Esophagus squamous epithelium (tissue), 4 donors: ENCODE measurements around the gene FAM120AOS.

Source experiments
- CTCF ChIP-seq, 6 experiments: fragments of 450-650 bp in 4 of 6; fragments of 200-600 bp in 2 of 6; sonication (generic) in 2 of 6; IDR thresholded peaks; one replicate each; pipeline ENCODE4 v1.5.1; 2016 to 2019; ENCODE audit warnings: antibody characterized with exemption in 6 of 6, mild to moderate bottlenecking in 4 of 6, moderate library complexity in 4 of 6
- POLR2A ChIP-seq, 4 donors: fragments of 450-650 bp; IDR thresholded peaks; one replicate each; pipeline ENCODE4 v1.6.1; 2017; ENCODE audit warnings: antibody characterized with exemption in 4 of 4, mild to moderate bottlenecking in 4 of 4, moderate library complexity in 3 of 4

GRCh38 chr9:93446073-93446472 is 7.3 kb downstream of the FAM120AOS start:
- TF ChIP-seq CTCF (IDR thresholded peaks at IDR 0.05) = no peak
- no peak for TF ChIP-seq POLR2A (IDR thresholded peaks at IDR 0.05)
